Loucy (cell line): ENCODE measurements around the gene PCSK4.

ENCODE experiments used
- H2AFZ ChIP-seq: fragments of 200-600 bp; sonication (generic); 2 replicates; pipeline ENCODE4 v1.6.0; 2016; ENCODE audit warnings: antibody characterized with exemption, mild to moderate bottlenecking, low read length, moderate library complexity
- H3F3A ChIP-seq: fragments of 200-600 bp; 2 replicates; pipeline ENCODE4 v1.6.0; 2016; ENCODE audit warnings: antibody characterized with exemption, low read depth, mild to moderate bottlenecking
- H3K27me3 ChIP-seq: fragments of 200-600 bp; sonication (generic); 2 replicates; pipeline ENCODE4 v1.6.1; 2014; ENCODE audit warnings: low read length, mild to moderate bottlenecking; ENCODE audit not compliant: insufficient read depth, poor library complexity, severe bottlenecking
- H3K36me3 ChIP-seq: fragments of 200-600 bp; sonication (generic); 2 replicates; pipeline ENCODE4 v1.6.1; 2016; ENCODE audit warnings: low read length; ENCODE audit not compliant: insufficient read depth
- H3K4me1 ChIP-seq: fragments of 200-600 bp; sonication (generic); 2 replicates; pipeline ENCODE4 v1.5.1; 2014; ENCODE audit warnings: low read length, mild to moderate bottlenecking; ENCODE audit not compliant: insufficient read depth, poor library complexity, severe bottlenecking
- H3K4me2 ChIP-seq: fragments of 200-600 bp; sonication (generic); 2 replicates; pipeline ENCODE4 v1.6.0; 2014; ENCODE audit warnings: antibody characterized with exemption, low read length, low read depth, mild to moderate bottlenecking; ENCODE audit not compliant: poor library complexity, severe bottlenecking
- H3K4me3 ChIP-seq: fragments of 200-600 bp; sonication (generic); 2 replicates; pipeline ENCODE4 v1.5.1; 2014; ENCODE audit warnings: low read length, mild to moderate bottlenecking, mixed read lengths; ENCODE audit not compliant: poor library complexity, severe bottlenecking
- H3K79me2 ChIP-seq: fragments of 200-600 bp; sonication (generic); 2 replicates; pipeline ENCODE4 v1.6.1; 2014; ENCODE audit warnings: low read length; ENCODE audit not compliant: insufficient read depth
- H3K9ac ChIP-seq: fragments of 200-600 bp; sonication (generic); 2 replicates; pipeline ENCODE4 v1.6.0; 2014; ENCODE audit warnings: mild to moderate bottlenecking, low read depth, low read length, moderate library complexity; ENCODE audit not compliant: poor library complexity, severe bottlenecking
- H3K9me2 ChIP-seq: fragments of 200-600 bp; sonication (generic); replicated peaks from 2 replicates; pipeline ENCODE4 v1.6.1; 2016; ENCODE audit warnings: low read depth, low read length, mixed read lengths
- H3K9me3 ChIP-seq: fragments of 200-600 bp; sonication (generic); 2 replicates; pipeline ENCODE4 v1.6.1; 2014; ENCODE audit warnings: mild to moderate bottlenecking, antibody characterized with exemption, low read length, low read depth; ENCODE audit not compliant: insufficient read depth
- H4K20me1 ChIP-seq: fragments of 200-600 bp; sonication (generic); 2 replicates; pipeline ENCODE4 v1.6.0; 2014; ENCODE audit warnings: antibody characterized with exemption, low read length, mild to moderate bottlenecking; ENCODE audit not compliant: insufficient read depth, poor library complexity, severe bottlenecking
- EZH2phosphoT487 ChIP-seq: fragments of 200-600 bp; IDR thresholded peaks from 2 replicates; pipeline ENCODE4 v1.6.1; 2018; ENCODE audit warnings: antibody characterized with exemption, mild to moderate bottlenecking, moderate library complexity, borderline replicate concordance
- TF ChIP-seq, protein P1 (sequence below): fragments of 200-600 bp; sonication (generic); conservative IDR thresholded peaks from 2 replicates; pipeline ENCODE4 v1.5.1; 2014; ENCODE audit warnings: mild to moderate bottlenecking, antibody characterized with exemption, low read length

Gene PCSK4

DNA sequence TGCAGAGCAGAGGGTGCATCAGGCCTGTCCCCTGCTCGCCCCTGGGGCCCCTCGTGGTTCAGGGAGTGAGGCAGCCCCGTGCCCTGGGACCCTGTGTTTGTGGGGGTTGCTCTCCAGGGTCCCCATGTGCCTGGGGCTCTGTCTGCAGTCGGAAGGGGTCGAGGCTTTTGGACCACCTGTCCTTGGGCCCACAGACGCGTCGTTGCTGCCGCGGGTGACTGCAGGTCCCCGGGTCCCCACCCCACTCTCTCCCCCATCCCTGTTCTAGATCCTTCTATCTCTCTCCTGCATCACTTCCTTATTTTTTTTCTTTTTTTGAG is 1.9 kb downstream of the PCSK4 start:
- H3K4me2 ChIP-seq, result no peak overlapping the region
- no peaks in the 10 kb centered on the region for H3K27me3 ChIP-seq
- TF ChIP-seq EZH2phosphoT487, result no peak
- TF ChIP-seq, protein P1, sequence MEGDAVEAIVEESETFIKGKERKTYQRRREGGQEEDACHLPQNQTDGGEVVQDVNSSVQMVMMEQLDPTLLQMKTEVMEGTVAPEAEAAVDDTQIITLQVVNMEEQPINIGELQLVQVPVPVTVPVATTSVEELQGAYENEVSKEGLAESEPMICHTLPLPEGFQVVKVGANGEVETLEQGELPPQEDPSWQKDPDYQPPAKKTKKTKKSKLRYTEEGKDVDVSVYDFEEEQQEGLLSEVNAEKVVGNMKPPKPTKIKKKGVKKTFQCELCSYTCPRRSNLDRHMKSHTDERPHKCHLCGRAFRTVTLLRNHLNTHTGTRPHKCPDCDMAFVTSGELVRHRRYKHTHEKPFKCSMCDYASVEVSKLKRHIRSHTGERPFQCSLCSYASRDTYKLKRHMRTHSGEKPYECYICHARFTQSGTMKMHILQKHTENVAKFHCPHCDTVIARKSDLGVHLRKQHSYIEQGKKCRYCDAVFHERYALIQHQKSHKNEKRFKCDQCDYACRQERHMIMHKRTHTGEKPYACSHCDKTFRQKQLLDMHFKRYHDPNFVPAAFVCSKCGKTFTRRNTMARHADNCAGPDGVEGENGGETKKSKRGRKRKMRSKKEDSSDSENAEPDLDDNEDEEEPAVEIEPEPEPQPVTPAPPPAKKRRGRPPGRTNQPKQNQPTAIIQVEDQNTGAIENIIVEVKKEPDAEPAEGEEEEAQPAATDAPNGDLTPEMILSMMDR, result no peak
- H3K4me1 ChIP-seq, result peaks cover 3% of the 10 kb centered on the region
- H3F3A ChIP-seq, result no peaks in the 10 kb centered on the region
- no peak overlapping the region for H3K4me3 ChIP-seq
- no peak overlapping the region for H2AFZ ChIP-seq
- H4K20me1 ChIP-seq, result no peaks in the 10 kb centered on the region
- no peak overlapping the region for H3K9ac ChIP-seq
- H3K9me3 ChIP-seq, result no peaks in the 10 kb centered on the region
- no peaks in the 10 kb centered on the region for H3K36me3 ChIP-seq
- no peaks in the 10 kb centered on the region for H3K79me2 ChIP-seq
- no peaks in the 10 kb centered on the region for H3K9me2 ChIP-seq

DNA sequence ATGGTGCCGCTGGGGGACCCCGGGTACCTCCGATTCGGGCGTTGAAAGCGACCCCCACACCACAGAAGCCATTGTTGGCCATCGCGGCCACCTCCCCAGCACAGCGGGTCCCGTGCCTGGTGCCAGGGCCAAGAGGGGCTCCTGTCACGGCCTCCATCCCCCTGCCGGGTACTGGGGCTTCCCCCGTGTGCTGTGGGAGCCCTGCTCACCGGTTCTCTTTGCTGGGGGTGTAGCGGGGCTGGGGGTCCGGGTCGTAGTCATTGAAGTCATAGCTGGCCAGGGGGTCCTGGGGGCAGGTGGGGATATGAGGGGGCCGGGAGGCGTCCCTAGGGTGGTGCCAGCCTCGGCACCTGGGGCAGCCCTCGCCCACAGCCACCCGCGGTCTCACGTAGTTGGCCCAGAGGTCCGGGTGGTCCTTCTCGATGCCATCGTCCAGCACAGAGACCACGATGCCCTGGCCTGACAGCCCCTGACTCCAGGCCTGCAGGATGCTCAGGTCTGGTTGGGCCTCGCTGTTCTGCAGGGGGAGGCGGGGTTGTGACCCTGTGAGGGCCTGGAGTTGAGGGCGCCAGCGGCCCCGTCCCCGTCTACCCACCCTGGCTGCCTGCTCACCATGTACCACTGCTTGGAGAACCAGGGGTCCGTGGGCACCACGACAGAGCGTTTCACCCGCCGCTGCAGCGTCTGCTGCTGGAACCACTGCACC is 2.4 kb downstream of the PCSK4 start:
- Histone ChIP-seq H4K20me1 (no peaks in the 10 kb centered on the region), H3F3A (no peaks in the 10 kb centered on the region), H3K9me3 (no peaks in the 10 kb centered on the region), H3K79me2 (no peaks in the 10 kb centered on the region), H2AFZ (no peak overlapping the region), H3K27me3 (no peaks in the 10 kb centered on the region), H3K4me3 (no peak overlapping the region), H3K36me3 (no peaks in the 10 kb centered on the region), H3K9ac (no peak overlapping the region), H3K4me2 (no peak overlapping the region), H3K9me2 (no peaks in the 10 kb centered on the region), H3K4me1 (peaks cover 3% of the 10 kb centered on the region)
- TF ChIP-seq EZH2phosphoT487, result no peak
- TF ChIP-seq, protein P1, result no peak

DNA sequence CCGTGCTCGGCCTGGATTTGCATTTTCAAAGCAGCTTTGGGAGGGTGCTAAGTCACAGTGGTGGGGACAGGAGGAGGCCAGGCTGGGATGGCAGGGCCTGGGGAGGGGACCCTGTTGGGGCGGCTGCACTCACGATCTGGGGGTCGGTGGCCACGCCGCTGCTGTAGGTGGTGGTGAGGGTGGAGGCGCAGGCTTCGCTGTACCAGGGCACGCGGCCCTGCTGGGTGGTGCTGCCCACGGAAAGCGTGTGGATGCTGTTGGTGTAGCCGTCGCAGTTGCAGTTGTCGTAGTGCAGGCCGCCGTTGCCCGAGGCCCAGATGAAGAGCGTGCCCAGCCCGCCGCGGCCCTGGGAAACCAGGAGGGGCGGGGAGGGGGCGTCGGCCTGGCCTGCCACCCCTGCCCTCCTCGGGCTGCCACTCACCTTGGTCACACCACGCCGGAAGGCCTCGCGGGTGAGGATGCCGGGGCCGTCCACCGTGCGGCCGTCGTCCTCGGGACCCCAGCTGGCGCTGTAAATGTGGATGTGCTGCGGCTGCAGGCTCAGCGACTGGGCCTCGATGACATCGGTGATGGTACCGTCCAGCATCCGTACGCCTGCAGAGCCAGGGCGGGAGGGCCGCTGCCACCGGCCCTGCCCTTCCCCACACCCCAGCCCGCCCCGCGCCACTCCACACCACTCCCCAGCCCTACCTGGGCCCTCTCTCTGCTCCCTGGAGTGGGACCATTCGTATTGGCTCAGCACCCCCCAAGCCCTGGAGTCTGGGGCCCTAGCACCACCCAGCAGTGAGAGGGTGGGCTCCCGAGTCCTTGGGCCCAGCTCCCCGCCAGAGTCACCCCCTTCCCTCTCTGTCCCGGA is 3.2 kb downstream of the PCSK4 start:
- H4K20me1 ChIP-seq, result no peaks in the 10 kb centered on the region
- H3K4me3 ChIP-seq, result no peak overlapping the region
- no peak overlapping the region for H3K4me2 ChIP-seq
- no peak overlapping the region for H2AFZ ChIP-seq
- H3K36me3 ChIP-seq, result no peaks in the 10 kb centered on the region
- no peak for TF ChIP-seq EZH2phosphoT487
- TF ChIP-seq, protein P1, result no peak
- H3K4me1 ChIP-seq, result peaks cover 3% of the 10 kb centered on the region
- H3K9me2 ChIP-seq, result no peaks in the 10 kb centered on the region
- H3K79me2 ChIP-seq, result no peaks in the 10 kb centered on the region
- H3K9me3 ChIP-seq, result no peaks in the 10 kb centered on the region
- H3F3A ChIP-seq, result no peaks in the 10 kb centered on the region
- no peak overlapping the region for H3K9ac ChIP-seq
- H3K27me3 ChIP-seq, result no peaks in the 10 kb centered on the region
